Measurements from ENCODE around the gene HLTF. TPM values are rescaled to one million over a fixed set of nuclear protein-coding genes. Genes with fewer than 3 reads are reported as not detected.

The HLTF gene
- total and polyA plus RNA-seq, 2 of the 13 experiments (the other 11 are each of a cell fraction or from before 2014, with no cell fraction given): 12.0 to 22.9 TPM

DNA sequence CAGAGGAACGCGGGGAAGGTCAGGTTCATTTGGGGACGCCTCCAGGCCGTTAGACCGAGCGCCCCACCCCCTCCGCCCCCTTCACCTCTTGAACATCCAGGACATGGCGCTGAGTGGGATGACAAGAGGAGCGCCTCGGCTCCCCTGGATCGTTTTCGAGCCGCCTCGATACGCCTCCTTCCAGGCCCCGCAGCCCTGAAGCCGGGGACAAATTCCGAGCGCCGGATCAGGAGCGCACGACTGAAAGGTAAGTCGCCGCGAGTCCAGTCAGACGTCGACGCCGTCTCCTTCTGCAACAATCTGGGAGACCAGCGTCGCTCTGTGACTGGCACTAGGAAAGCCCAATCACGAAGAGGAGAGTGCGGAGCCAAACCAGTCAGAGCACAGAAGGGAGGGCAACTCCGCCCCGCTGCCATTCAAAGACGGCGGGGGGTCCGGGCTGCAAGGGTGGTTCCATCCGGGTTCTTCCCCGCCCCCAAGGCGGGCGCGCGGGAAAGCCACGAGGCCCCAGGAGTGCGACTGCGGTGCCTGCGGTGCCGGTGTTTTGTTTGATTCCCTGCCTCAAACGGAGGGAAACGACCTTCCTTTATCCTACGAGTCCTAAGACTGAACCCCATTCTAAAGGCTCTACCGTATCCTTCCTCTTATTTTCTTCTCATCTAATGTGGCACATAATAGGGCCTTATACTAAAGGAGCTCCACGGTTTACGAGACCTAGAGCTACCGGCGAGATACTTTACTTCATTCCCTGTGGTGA lies at the start of gene HLTF (continued):
- TF ChIP-seq SOX6 (IDR thresholded peaks at IDR 0.05) (no peak), SOX6 (CRISPR knock-in tag; IDR thresholded peaks at IDR 0.05) (peak; percentile 46), HES4 (CRISPR knock-in tag; IDR thresholded peaks at IDR 0.05; ENCODE audit: borderline replicate concordance) (no peak), GZF1 (CRISPR knock-in tag; IDR thresholded peaks at IDR 0.05) (no peak), ZNF329 (CRISPR knock-in tag; IDR thresholded peaks at IDR 0.05; ENCODE audit: low read depth) (no peak), IRX3 (CRISPR knock-in tag; IDR thresholded peaks at IDR 0.05; ENCODE audit: borderline replicate concordance, low read depth) (peak; percentile 74; the same call in 1 of the 2 replicates), ZBTB20 (CRISPR knock-in tag; IDR thresholded peaks at IDR 0.05; ENCODE audit: borderline replicate concordance, low read depth) (no peak), TSC22D2 (CRISPR knock-in tag; IDR thresholded peaks at IDR 0.05; ENCODE audit: borderline replicate concordance) (peak; percentile 55; the same call in 1 of the 2 replicates), U2AF2 (IDR thresholded peaks at IDR 0.05; ENCODE audit: low read depth, low read length) (no peak), THAP11 (CRISPR knock-in tag; IDR thresholded peaks at IDR 0.05) (peak; percentile 78), SAFB2 (CRISPR knock-in tag; IDR thresholded peaks at IDR 0.05; ENCODE audit: borderline replicate concordance, low read depth) (no peak), ZNF773 (CRISPR knock-in tag; IDR thresholded peaks at IDR 0.05; ENCODE audit: borderline replicate concordance) (peak; percentile 79; the same call in 1 of the 2 replicates), ZNF607 (CRISPR knock-in tag; IDR thresholded peaks at IDR 0.05; ENCODE audit: borderline replicate concordance) (peak; percentile 86), SRSF1 (optimal IDR thresholded peaks at IDR 0.05; ENCODE audit: low read depth, low read length) (no peak)
- TF ChIP-seq, protein P1, sequence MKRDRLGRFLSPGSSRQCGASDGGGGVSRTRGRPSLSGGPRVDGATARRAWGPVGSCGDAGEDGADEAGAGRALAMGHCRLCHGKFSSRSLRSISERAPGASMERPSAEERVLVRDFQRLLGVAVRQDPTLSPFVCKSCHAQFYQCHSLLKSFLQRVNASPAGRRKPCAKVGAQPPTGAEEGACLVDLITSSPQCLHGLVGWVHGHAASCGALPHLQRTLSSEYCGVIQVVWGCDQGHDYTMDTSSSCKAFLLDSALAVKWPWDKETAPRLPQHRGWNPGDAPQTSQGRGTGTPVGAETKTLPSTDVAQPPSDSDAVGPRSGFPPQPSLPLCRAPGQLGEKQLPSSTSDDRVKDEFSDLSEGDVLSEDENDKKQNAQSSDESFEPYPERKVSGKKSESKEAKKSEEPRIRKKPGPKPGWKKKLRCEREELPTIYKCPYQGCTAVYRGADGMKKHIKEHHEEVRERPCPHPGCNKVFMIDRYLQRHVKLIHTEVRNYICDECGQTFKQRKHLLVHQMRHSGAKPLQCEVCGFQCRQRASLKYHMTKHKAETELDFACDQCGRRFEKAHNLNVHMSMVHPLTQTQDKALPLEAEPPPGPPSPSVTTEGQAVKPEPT (CRISPR knock-in tag; IDR thresholded peaks at IDR 0.05; ENCODE audit: low read depth): 0 out of 2 replicates have a peak, but pooled peaks have one; percentile 77
- TF ChIP-seq, protein P2, sequence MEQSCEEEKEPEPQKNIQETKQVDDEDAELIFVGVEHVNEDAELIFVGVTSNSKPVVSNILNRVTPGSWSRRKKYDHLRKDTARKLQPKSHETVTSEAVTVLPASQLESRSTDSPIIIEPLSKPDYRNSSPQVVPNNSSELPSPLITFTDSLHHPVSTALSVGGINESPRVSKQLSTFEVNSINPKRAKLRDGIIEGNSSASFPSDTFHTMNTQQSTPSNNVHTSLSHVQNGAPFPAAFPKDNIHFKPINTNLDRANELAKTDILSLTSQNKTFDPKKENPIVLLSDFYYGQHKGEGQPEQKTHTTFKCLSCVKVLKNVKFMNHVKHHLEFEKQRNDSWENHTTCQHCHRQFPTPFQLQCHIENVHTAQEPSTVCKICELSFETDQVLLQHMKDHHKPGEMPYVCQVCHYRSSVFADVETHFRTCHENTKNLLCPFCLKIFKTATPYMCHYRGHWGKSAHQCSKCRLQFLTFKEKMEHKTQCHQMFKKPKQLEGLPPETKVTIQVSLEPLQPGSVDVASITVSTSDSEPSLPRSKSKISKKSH (CRISPR knock-in tag; IDR thresholded peaks at IDR 0.05; ENCODE audit: borderline replicate concordance): no peak
- TF ChIP-seq, protein P3, sequence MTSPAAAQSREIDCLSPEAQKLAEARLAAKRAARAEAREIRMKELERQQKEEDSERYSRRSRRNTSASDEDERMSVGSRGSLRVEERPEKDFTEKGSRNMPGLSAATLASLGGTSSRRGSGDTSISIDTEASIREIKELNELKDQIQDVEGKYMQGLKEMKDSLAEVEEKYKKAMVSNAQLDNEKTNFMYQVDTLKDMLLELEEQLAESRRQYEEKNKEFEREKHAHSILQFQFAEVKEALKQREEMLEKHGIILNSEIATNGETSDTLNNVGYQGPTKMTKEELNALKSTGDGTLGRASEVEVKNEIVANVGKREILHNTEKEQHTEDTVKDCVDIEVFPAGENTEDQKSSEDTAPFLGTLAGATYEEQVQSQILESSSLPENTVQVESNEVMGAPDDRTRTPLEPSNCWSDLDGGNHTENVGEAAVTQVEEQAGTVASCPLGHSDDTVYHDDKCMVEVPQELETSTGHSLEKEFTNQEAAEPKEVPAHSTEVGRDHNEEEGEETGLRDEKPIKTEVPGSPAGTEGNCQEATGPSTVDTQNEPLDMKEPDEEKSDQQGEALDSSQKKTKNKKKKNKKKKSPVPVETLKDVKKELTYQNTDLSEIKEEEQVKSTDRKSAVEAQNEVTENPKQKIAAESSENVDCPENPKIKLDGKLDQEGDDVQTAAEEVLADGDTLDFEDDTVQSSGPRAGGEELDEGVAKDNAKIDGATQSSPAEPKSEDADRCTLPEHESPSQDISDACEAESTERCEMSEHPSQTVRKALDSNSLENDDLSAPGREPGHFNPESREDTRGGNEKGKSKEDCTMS (CRISPR knock-in tag; conservative IDR thresholded peaks at IDR 0.05): no peak
- TF ChIP-seq, protein P4, sequence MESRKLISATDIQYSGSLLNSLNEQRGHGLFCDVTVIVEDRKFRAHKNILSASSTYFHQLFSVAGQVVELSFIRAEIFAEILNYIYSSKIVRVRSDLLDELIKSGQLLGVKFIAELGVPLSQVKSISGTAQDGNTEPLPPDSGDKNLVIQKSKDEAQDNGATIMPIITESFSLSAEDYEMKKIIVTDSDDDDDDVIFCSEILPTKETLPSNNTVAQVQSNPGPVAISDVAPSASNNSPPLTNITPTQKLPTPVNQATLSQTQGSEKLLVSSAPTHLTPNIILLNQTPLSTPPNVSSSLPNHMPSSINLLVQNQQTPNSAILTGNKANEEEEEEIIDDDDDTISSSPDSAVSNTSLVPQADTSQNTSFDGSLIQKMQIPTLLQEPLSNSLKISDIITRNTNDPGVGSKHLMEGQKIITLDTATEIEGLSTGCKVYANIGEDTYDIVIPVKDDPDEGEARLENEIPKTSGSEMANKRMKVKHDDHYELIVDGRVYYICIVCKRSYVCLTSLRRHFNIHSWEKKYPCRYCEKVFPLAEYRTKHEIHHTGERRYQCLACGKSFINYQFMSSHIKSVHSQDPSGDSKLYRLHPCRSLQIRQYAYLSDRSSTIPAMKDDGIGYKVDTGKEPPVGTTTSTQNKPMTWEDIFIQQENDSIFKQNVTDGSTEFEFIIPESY (CRISPR knock-in tag; IDR thresholded peaks at IDR 0.05): peak; percentile 66
- TF ChIP-seq, protein P5, sequence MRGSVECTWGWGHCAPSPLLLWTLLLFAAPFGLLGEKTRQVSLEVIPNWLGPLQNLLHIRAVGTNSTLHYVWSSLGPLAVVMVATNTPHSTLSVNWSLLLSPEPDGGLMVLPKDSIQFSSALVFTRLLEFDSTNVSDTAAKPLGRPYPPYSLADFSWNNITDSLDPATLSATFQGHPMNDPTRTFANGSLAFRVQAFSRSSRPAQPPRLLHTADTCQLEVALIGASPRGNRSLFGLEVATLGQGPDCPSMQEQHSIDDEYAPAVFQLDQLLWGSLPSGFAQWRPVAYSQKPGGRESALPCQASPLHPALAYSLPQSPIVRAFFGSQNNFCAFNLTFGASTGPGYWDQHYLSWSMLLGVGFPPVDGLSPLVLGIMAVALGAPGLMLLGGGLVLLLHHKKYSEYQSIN (CRISPR knock-in tag; IDR thresholded peaks at IDR 0.05; ENCODE audit: borderline replicate concordance): no peak
